Large intestine (tissue), 3 donors: Measurements from ENCODE around the gene MAP2K5. TPM values are rescaled to one million over a fixed set of nuclear protein-coding genes. Genes with fewer than 3 reads are reported as not detected.

ENCODE experiments used
- DNase-seq, 2 donors: peaks; one replicate each; pipeline versions ENCODE4 v3.0.0 to v3.0.0-alpha.2; 2013
- H3K27ac ChIP-seq: one replicate; pipeline ENCODE4 v1.5.1; 2013; ENCODE audit warnings: low read length
- H3K27me3 ChIP-seq: 2 replicates; pipeline ENCODE4 v1.6.1; 2013; ENCODE audit warnings: low read length; ENCODE audit not compliant: control insufficient read depth, insufficient read depth
- H3K36me3 ChIP-seq: 2 replicates; pipeline ENCODE4 v1.6.1; 2013; ENCODE audit warnings: low read length; ENCODE audit not compliant: control insufficient read depth, insufficient read depth
- H3K4me1 ChIP-seq: one replicate; pipeline ENCODE4 v1.6.1; 2013; ENCODE audit warnings: low read length; ENCODE audit not compliant: control insufficient read depth, insufficient read depth
- H3K4me3 ChIP-seq: one replicate; pipeline ENCODE4 v1.5.1; 2013; ENCODE audit warnings: low read length
- H3K9me3 ChIP-seq: one replicate; pipeline ENCODE4 v1.6.1; 2013; ENCODE audit warnings: mild to moderate bottlenecking, low read depth, low read length, moderate library complexity; ENCODE audit not compliant: control insufficient read depth
- WGBS: methylation state at CpG from one replicate; pipeline ENCODE4 v1.1.5; 2013; ENCODE audit warnings: low lambda C conversion rate; ENCODE audit not compliant: insufficient coverage; 5-methylcytosine and 5-hydroxymethylcytosine counted together
- polyA plus RNA-seq: library from polyadenylated mRNA; unstranded; fragments of 120-200 nt; gene quantifications from one replicate; pipeline ENCODE4 v1.2.1, GENCODE V29; 2013

MAP2K5 gene
- polyA plus RNA-seq, 1 donor = 13.7 TPM

GRCh38 chr15:67547064-67547463 lies 4.6 kb downstream of the MAP2K5 start:
- H3K4me3 ChIP-seq = no peak overlapping the region

DNA sequence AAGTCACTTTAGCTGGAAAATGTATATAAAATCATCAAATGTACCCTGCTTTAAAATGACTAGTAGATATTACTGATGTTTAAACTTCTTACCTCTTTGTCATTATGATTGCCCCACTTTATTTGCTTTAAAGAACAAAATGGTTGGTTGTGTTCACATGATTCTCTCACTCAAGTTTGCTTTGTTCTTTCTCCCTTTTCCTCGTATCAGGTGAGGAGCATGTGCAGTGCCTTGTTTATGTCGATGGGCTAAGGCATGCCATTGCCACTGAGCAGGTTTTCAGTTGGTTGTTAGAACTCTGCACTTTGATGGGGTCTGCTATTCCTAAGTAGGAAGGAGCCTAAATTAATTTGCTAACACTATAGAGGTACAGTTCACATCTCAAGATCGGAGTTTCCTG lies 5.3 kb downstream of the MAP2K5 start:
- Histone ChIP-seq H3K27ac (no peak overlapping the region), H3K9me3 (no peaks in the 10 kb centered on the region), H3K27me3 (no peaks in the 10 kb centered on the region), H3K4me3 (no peak overlapping the region), H3K4me1 (peaks cover 12% of the 10 kb centered on the region), H3K36me3 (peaks cover 12% of the 10 kb centered on the region)
- DNase-seq = no peak
- no CpG with 5 or more reads among the region's 3 CpGs for WGBS

More at GRCh38 chr15:67547064-67547463, 4.6 kb downstream of the MAP2K5 start:
- 40% methylated on average over 1 of the region's 2 CpGs for WGBS
- Histone ChIP-seq H3K27ac (no peak overlapping the region), H3K9me3 (no peaks in the 10 kb centered on the region), H3K4me1 (peaks cover 12% of the 10 kb centered on the region), H3K27me3 (no peaks in the 10 kb centered on the region), H3K36me3 (peaks cover 12% of the 10 kb centered on the region)
- no peak for DNase-seq

GRCh38 chr15:67548236-67548852 lies 5.8 kb downstream of the MAP2K5 start:
- no peaks in the 10 kb centered on the region for H3K9me3 ChIP-seq
- no peaks in the 10 kb centered on the region for H3K27me3 ChIP-seq
- peaks cover 9% of the 10 kb centered on the region for H3K4me1 ChIP-seq
- no peak overlapping the region for H3K4me3 ChIP-seq
- H3K27ac ChIP-seq = no peak overlapping the region
- peaks cover 12% of the 10 kb centered on the region for H3K36me3 ChIP-seq
- WGBS = no CpG with 5 or more reads among the region's 2 CpGs
- DNase-seq = no peak

DNA sequence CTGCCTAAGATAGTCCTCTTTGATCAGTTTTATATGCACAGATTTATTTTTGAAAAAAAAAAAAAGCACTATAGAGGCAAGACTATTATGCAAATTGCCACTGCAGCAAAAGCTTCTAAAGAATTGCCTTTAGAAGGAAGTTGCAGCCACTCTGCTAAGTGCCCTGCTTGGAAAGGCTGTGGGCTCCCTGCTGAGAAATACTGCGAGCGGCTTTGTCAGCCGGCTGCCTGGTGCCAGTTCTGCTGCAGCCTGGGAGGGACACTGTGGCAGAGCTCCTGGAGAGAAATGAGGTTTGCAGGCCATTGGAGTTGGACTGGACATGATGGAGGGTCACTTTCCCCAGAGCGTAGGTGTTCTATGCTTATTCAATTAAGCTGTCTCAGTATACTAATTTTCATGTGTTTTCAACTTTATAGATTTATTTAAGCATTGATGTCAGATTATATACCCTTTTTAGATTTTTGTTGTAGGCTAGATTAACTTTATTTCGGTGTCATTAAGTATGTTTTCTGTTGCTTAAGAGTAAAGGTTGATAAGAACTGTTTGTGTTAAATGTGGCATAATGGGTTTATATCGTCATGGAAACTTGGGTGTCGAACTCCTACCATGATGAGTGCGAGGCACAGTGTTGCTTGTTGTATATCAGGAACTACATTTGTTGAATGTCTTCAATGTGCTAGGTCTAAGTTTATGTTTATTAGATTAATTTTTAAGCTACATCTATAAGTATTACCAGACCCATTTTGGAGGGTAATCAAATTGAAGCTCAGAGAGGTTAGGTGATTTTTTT lies 6.6 kb downstream of the MAP2K5 start:
- no peak for DNase-seq
- 100% methylated on average over 1 of the region's 8 CpGs for WGBS
- Histone ChIP-seq H3K9me3 (no peaks in the 10 kb centered on the region), H3K4me3 (no peak overlapping the region), H3K27me3 (no peaks in the 10 kb centered on the region), H3K27ac (no peak overlapping the region), H3K36me3 (peaks cover 12% of the 10 kb centered on the region), H3K4me1 (peaks cover 4% of the 10 kb centered on the region)

DNA sequence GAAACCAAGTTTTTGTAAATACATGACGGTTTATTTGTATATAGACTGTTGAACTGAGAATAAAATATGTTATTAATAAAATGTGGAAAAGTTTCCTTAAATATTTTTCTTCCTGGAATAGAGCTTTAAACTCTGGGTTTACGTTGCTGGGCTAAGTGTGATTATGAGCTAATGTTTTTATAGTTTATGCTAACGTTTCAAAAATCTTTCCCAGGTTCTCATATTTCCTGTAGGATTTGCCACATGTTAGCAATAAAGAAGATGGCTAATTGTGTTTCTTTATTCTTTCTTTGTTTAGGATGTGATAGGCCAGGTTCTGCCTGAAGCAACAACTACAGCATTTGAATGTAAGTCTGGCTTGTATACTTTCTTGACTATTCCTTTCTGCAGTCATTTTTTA lies 7.2 kb downstream of the MAP2K5 start:
- WGBS = 73% methylated on average over 3 of the region's 3 CpGs
- H3K4me3 ChIP-seq = no peak overlapping the region
- H3K9me3 ChIP-seq = no peaks in the 10 kb centered on the region
- H3K4me1 ChIP-seq = peaks cover 4% of the 10 kb centered on the region
- DNase-seq = no peak
- no peaks in the 10 kb centered on the region for H3K27me3 ChIP-seq
- peaks cover 12% of the 10 kb centered on the region for H3K36me3 ChIP-seq
- H3K27ac ChIP-seq = no peak overlapping the region

GRCh38 chr15:67550522-67550921 lies 8.0 kb downstream of the MAP2K5 start:
- no peak for DNase-seq
- Histone ChIP-seq H3K36me3 (peaks cover 15% of the 10 kb centered on the region), H3K4me1 (peaks cover 4% of the 10 kb centered on the region), H3K27me3 (no peaks in the 10 kb centered on the region), H3K27ac (no peak overlapping the region), H3K4me3 (no peak overlapping the region), H3K9me3 (no peaks in the 10 kb centered on the region)
- WGBS = no CpG with 5 or more reads among the region's 4 CpGs

GRCh38 chr15:67551207-67551743 lies 8.8 kb downstream of the MAP2K5 start:
- H3K27ac ChIP-seq = no peak overlapping the region
- no peak for DNase-seq
- H3K4me3 ChIP-seq = no peak overlapping the region
- no peaks in the 10 kb centered on the region for H3K27me3 ChIP-seq
- H3K36me3 ChIP-seq = peaks cover 14% of the 10 kb centered on the region
- H3K9me3 ChIP-seq = no peaks in the 10 kb centered on the region
- H3K4me1 ChIP-seq = peaks cover 4% of the 10 kb centered on the region
- WGBS = no CpG with 5 or more reads among the region's 1 CpG

DNA sequence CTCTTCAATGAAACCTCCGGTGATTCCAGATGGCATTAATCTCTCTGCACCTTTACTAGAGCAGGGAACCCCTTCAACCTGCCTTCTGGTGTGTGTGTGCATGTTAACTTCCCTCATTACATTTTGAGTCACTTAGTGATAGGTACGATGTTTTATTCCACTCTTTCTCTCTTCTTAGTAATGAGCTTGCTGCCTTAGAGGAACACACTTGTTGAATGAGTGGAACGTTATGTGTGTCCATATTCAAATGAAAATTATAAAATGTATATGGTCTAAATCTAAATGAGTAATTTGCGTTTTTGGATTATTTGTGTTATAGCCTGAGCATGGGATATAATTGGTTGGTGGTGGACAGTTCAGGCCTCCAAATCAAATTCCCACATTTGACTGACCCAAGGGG lies 12.1 kb downstream of the MAP2K5 start:
- peaks cover 12% of the 10 kb centered on the region for H3K36me3 ChIP-seq

GRCh38 chr15:67556976-67557570 lies 14.6 kb downstream of the MAP2K5 start:
- H3K4me1 ChIP-seq = no peaks in the 10 kb centered on the region
- no peak overlapping the region for H3K4me3 ChIP-seq
- DNase-seq = no peak
- no CpG with 5 or more reads among the region's 3 CpGs for WGBS
- H3K36me3 ChIP-seq = peaks cover 9% of the 10 kb centered on the region
- H3K9me3 ChIP-seq = no peaks in the 10 kb centered on the region
- H3K27ac ChIP-seq = no peak overlapping the region
- H3K27me3 ChIP-seq = no peaks in the 10 kb centered on the region

More for the DNA sequence above, 12.1 kb downstream of the MAP2K5 start:
- Histone ChIP-seq H3K4me3 (no peak overlapping the region), H3K9me3 (no peaks in the 10 kb centered on the region), H3K27ac (no peak overlapping the region), H3K27me3 (no peaks in the 10 kb centered on the region), H3K4me1 (no peaks in the 10 kb centered on the region)
- WGBS = 88% methylated on average over 2 of the region's 4 CpGs
- DNase-seq = no peak

DNA sequence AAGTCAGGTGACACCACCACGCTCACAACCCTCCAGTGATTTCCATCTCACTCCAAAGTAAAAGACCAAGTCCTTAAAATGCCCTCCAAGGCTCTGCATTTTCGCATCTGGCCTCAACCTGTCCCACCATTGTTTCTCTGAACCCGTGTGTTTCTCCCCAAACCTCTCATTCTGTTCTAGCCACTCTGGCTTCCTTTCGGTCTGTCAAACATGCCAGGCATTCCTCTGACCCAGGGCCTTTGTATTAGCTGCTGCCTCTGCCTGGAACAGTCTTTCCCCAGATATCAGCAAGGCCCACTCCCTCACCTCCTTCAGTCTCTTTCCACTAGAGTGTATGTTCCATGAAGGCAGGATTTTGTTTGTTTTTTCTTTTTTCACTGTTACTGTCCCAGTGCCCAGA lies 16.0 kb downstream of the MAP2K5 start:
- H3K27ac ChIP-seq = no peak overlapping the region
- H3K4me1 ChIP-seq = no peaks in the 10 kb centered on the region
- H3K27me3 ChIP-seq = no peaks in the 10 kb centered on the region
- H3K4me3 ChIP-seq = no peak overlapping the region
- peaks cover 9% of the 10 kb centered on the region for H3K36me3 ChIP-seq
- no peaks in the 10 kb centered on the region for H3K9me3 ChIP-seq
- DNase-seq = no peak
- 90% methylated on average over 3 of the region's 4 CpGs for WGBS
